ENCODE measurements around the gene SPIRE1.
"Not testable (repeated sequence)": the region's sequence is repeated elsewhere in the genome, so short reads cannot be mapped to it uniquely, and the experiment has no call there.

SPIRE1 gene

DNA sequence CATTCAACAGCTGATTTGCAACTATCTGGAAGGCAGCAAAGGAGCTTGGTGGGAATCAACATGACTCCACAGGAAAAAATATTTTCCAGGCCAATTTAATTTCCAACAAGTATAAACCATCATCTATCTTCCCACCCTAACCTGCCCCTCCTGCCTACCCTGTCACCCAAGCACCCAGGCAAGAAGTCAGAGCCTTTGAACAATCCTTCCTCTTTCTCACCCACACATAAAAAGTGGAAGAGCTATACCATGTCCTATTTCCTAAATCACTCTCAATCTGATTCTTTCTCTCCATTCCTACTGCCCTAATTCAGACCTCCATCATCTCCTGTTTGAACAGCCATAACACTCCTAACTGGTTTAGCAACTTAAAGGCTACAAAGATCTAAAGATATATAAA, 12.7 kb downstream of the SPIRE1 start:
- no peak for DNase-seq

DNA sequence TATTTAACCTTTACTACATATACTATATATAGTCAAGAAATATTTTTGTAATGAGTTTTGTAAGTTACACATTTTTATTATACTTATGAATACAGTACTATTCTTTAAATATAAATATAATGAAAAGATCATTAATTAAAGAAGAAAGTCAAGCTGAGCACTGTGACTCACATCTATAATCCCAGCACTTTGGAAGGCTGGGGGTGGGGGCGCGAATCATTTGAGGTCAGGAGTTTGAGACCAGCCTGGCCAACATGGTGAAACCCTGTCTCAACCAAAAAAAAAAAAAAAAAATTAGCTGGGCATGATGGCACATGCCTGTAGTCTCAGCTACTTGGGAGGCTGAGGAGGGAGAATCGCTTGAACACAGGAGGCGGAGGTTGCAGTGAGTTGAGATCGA, 14.2 kb downstream of the SPIRE1 start:
- DNase-seq: not testable (repeated sequence)

DNA sequence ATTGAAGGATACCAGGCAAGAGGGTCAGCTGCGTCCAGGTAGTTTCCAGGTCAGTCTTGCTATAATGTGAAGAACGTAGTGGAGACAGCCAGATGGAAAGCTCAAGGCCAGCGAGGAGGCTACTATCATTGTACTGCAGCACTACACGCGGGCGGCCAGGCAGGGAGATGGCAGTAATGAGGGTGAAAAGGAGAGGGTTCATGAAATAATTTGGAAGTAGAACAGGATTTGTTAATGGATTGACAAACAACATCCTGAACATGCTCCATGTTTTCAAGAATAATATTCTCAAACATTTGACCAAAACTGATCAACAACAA, 17.1 kb downstream of the SPIRE1 start:
- DNase-seq: no peak

DNA sequence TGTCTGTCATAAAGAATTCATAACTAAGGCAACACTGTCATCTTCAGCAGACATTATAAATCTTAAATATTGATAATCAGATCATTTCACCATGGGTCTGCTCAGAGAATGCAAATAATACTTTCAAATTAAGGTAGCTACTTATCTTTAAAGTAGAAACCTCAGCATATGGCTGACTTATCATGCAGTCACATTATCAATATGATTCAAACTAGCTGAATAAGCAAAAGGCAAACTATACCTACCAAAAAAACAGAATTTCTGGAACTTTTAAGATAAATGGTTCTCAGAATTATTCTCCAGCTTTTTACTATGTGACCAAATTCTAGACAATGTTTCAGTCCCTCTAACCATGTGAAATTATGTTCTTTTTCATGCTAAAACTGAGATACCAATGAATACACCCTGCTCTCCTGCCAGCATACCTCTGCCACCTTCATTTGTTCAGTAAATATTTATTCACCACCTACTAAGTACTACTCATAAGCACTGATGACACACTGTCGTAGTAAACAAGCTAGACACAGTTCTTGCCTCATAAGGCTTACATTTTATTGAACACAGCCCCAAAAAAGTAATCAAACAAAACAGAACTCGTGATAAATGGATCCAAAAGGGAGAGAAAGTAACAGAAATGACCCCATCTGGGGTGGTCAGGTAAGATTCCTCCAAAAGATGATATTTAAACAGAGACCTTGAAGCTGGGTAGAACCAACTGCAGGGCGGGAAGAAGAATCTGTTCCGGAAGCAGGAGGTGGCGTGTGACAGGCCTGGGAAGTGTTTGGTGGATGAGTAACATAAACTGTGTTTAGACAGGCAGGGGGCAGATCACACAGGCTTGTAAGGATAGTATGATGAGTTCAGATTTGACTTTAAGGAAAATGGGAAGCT, 17.7 kb downstream of the SPIRE1 start:
- no peak for DNase-seq

DNA sequence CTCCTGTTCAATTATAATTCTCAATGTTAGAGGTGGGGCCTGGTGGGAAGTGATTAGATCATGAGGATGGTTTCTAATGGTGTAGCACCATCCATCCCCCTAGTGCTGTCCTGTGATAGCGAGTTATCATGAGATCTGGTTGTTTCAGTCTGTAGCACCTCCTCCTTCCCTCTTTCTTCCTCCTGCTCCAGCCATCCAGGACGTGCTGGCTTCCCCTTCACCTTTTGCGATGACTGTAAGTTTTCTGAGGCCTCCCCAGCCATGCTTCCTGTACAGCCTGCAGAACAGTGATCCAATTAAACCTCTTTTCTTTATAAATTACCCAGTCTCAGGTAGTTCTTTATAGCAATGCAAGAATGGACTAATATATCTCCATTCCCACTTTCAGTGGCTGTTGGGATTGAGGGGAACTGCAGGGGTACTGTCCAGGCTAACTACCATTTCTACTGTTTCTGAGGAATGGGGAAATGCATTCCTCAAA, 19.2 kb downstream of the SPIRE1 start:
- no peak for DNase-seq

DNA sequence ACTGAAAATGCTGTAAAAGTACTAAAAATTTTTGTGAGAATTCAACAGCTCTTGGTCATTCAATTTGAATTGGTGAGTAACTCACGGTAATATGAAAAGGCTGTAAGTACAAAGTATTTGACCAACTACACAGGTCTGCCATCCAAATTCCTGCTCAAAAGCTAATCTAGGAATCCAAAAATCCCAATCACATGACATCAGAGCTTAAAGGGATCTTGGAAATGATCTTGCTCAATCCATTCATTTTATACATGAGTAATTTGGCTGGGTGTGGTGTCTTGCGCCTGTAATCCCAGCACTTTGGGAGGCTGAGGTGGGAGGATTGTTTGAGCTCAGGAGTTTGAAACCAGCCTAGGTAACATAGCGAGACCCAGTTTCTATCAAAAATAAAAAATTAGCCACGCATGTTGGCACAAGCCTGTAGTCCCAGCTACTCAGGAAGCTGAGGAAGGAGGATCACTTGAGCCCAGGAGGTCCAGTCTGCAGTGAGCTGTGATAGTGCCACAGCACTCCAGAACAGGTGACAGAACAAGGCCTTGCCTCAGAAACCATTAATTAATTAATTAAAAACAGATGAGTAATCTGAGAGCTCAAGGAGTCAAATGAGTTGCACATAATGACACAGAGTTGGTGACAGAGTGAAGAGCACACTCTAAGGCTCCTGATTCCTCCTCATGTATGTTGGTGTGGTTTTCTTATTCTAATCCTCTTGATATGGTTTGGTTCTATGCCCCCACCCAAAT, 19.8 kb downstream of the SPIRE1 start:
- no peak for DNase-seq

DNA sequence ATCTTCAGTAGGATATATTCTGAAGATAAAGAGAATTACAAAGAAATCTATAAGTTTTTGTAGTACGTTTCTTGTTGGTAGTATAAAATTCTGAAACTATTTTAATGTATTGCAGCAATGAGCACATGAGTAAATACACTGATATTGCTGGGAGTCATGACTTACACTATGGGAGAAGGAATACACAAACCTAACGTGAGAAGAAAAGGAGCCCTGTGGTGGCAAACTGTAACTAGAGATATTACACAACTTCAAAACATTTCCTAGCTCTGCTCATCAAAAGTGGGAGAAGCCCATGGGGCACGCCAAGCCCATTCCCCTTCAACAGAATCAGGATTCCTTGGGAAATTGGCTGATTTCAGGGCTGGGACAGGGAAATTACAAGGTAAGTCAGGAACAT, 20.5 kb downstream of the SPIRE1 start:
- DNase-seq: no peak

DNA sequence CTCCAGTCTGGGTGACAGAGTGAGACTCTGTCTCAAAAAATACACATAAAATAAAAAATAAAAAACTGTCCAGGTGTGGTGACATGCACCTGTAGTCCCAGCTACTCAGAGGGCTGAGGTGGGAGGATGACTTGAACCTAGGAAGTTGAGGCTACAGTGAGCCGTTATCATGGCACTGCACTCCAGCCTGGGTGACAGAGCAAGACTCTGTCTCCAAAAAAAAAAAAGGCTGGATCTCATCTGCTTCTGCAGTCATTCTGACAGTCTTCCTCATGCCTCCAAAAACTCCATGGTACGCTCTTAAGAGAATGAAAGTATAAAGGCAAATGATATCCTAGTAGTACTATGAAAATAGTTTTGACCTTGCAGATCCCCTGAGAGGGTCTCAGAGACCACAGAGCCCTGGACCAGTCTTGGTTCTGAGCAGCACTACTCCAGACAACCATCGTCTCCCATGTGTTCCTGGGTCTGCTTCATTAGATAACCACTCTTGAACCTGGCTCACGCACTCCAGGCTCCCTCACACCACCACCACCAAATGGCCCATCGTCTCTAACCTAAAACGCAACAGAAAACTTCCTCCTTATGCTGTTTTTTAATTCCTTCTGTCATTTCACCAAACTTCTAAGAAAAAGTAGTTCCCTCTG, 26.0 kb downstream of the SPIRE1 start:
- no peak for DNase-seq

DNA sequence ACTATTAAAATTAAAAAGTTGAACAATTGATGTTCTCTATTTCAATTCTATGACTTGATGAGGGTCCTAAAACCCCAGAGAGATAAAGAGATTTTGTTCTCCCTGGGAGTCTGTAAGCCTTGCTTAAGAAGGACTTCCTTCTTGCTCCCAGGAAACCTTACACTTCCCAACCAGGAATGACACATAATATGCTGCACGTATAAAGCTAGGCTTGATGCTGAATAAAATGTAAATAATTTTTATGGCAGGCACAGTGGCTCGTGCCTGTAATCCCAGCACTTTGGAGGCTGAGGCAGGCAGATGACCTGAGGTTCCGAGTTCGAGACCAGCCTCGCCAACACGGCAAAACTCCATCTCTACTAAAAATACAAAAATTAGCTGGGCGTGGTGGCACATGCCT, 27.8 kb downstream of the SPIRE1 start:
- DNase-seq: no peak

DNA sequence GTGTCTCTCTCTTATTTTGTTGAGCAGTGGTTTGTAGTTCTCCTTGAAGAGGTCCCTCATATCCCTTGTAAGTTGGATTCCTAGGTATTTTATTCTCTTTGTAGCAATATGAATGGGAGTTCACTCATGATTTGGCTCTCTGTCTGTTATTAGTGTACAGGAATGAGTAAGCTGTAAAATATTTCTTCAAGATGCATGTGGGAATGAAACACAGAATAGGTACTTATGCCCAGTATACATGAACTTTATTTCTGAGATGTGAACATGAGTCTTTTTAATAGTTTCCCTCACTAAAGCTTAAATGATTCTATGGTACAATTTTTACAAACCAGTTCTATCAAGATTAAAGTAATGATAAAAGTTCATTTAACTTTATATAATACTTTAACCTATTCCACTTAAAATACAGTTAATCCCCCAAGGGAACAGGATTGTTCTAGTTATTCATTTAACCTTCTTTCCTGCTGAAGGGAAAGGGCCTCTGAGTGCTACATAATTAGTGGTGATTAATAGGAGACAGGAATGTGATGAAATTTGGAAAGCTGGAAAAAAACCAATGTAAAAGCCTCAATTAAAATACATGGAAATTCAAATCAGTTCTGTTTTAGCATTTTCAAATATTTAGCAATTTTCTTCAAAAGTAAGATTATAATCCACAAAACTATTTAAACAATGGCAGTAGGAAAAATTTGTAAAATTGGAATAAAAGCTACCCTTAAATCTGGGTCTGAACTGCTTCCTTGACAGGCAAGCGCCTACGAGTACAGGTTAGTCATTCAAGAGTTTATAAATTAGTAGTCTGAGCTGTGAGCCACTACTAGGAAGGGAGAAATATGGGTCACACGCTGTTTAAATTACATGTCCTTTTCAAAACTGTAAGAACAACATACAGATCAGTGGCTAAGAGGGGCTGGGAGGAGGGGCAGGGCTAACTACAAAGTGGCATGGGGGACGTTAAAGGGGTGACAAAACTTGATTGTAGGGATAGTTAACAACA, 28.9 kb downstream of the SPIRE1 start:
- DNase-seq: no peak

DNA sequence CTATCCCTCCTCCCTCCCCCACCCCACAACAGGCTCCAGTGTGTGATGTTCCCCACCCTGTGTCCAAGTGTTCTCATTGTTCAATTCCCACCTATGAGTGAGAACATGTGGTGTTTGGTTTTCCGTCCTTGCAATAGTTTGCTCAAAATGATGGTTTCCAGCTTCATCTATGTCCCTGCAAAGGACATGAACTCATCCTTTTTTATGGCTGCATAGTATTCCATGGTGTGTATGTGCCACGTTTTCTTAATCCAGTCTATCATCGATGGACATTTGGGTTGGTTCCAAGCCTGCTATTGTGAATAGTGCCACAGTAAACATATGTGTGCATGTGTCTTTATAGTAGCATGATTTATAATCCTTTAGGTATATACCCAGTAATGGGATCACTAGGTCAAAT, 30.7 kb downstream of the SPIRE1 start:
- DNase-seq: not testable (repeated sequence)

DNA sequence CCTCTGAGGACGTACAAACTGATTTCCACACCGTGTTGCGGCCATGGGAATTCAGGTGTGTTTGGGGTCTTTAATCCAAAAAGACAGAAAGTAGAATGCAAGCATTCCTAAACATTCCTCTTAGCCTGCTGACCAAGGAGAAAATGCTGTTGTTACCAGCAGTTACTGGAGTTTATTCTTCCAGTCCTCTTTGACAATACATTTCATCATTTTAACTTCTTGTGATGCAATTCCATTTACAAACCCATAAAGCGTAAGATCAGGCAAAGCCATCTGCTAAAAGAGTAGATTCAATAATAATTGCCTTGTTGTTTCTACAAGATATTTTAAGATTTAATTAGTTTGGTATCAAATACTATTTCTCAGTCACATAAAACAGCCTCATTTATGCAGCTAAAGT, 32.7 kb downstream of the SPIRE1 start:
- no peak for DNase-seq

DNA sequence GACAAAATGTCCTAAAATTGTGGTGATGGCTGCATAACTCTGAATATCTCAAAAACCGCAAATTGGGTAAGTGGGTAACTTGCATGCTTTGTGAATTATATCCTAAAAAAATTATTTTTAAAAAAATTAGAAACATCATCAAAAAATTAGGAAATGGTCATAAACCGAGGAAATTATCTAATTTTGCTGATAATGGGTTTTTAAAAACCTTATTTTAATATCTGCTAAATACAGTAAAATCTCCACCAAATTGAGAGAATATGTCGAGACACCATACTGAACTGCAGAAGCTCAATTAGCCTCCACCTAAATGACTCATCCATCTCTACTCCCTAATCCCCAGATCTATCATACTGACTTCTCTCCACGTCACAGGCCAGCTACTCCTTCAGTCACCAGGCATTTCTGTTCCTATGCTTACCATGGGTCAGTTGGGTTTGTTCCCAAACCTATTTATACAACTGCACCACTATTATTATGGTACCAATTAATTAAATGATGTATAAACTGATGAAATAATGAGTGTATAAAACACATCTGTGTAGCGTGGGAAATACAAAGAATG, 36.1 kb downstream of the SPIRE1 start:
- no peak for DNase-seq

DNA sequence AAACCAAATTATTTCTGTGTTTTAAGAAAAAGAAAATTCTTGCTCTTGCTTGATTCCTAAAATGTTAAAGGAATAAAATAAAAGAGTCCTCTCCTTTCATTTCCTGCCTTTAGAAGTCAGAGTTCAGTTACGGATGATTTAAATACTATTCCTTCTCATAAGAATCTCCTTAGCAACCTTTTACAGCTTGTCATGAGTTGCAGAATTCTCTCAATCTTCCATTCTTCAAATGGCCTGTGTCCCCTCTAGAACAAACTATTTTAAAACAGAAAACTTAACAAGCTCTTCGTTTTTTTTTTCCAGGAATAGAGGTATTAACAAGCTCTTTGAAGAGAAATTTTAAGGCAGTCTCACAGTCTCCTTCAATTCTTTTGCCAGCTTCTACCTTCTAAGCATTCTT, 42.2 kb downstream of the SPIRE1 start:
- no peak for DNase-seq

DNA sequence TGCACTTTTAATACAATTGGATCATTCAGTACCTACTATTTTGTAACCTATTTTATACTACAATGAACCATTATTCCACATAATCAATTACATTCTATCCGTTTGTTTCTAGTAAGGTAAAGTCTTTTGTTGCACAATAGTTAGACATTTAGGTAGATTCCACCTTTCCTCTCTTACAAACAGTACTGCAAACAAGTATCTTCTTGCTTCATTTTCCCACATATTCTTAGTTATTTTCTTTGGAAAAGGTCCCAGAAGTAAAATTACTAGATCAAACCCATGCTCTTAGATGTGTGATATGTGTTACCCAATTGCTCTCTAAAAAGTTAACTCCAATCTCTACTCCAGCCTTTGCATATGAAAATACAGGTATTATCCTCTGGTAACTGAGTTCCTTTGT, 49.6 kb downstream of the SPIRE1 start:
- no peak for DNase-seq

DNA sequence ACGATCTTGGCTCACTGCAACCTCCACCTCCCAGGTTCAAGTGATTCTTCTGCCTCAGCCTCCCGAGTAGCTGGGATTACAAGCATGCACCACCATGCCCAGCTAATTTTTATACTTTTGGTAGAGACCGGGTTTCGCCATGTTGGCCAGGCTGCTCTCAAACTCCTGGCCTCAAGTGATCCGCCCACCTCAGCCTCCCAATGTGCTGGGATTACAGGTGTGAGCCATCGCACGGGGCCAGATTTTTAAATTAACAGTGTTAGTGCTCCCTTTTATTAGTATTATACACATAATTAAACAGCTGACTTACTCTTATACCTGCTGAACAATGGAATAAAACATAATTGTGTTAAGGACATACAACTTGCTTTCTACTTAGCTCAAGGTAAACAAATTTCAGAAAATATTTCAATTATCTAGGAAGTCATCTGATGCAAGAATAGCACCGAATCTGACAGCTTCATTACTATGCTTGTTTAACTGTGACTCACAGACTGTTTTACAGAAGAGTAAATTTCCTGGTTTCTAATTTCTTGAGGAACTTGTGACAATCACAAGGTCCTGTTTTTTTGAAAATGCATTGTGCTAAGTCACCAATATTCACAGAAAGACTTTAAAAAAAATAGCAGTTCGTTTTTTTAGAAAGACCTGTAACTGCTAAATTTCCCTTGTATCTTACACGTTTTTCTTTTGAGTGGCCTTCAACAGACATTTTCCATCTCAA, 51.2 kb downstream of the SPIRE1 start:
- DNase-seq: no peak

DNA sequence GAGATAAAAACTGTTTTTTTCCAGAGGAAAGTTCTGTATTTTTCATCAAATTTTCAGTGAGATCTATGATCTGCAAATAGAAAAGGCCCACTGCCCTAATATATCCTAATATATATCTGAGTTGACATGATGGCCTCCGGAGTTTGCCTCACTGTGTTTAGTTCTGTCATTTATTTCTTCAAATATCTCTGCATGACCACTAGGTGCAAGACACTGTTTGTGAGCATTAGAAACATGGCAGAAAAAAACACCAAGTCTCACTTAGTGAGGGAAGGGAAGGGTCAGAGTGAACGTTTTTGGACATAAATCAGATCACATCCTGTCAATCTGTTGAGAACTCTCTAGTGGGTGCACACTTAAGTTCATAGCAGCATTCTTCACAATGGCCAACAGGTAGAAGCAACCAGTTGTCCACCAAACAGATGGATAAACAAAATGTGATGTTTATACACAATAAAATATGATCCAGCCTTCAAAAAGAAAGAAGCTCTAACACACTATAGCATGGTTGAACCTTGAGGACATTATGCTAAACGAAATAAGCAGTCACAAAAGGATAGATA, 53.4 kb downstream of the SPIRE1 start:
- no peak for DNase-seq

DNA sequence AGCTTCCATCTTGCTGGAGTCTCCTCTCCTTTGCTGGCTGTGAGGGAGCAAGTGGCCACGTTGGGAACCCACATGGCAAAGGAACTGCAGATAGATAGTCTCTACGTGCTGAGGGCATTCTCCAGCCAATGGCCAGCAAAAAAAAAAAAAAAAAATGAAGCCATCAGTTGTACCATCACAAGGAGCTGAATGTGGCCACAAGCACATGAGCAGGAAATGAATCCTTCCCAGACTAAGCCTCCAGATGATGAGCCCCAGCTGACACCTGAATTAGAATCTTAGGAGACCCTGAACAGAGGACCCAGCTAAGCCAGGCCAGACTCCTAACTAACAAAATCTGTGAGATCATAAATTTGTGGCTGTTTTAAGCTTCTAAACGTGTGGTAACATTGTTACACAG, 57.9 kb downstream of the SPIRE1 start:
- no peak for DNase-seq

DNA sequence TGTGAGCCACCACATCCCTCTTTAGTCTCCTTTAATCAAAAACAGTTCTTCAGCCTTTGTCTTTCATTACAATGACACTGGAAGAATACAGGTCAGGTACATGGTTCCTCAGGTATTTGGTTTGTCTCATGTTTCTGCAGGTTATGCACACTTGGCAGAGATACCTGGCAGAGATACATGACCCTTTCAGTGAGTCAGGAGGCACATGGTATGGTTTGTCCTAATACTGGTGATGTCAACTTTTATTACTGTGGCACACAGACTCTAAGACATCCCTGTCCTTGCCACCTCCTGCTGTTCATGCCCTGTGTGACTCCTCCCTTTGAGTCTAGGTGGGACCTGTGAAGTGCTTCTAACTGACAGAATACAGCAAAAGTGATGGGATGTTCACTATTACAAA, 58.4 kb downstream of the SPIRE1 start:
- DNase-seq: no peak

DNA sequence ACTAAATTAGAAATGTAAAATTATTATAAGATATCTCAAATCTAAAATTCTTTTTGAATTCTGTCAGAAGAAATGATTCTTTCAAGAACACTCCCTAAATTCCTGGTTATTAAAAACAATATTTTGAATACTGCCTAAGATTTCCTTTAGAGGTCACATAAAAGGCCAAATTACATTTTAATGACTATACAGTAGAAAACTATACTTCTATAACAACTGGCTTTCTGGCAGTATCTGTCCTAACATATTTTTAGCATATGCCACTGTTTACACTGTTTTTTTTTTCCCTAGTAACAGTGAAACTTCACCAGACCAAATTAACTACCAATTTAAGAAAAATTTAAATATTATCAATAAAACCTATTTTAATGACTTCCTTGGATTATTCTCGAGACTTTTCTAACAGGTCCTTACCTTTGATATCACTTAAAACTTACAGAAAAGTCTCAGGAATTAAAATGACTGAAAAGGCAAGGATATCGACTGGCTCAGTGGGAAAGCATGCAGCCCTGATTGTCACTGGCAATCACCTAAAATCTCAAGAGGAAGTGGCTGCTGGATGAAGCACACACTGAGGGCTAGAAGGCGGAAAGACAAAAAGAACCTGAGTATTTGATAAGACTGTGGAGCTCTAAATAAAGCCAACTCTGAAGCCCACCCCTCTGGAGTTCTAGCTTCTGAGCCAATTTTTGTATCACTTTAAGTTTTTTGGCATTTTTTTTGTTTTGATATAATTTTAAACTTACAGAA, 59.6 kb downstream of the SPIRE1 start:
- DNase-seq: no peak
